CD4-positive, CD25-positive, alpha-beta regulatory T cell (primary cell): Measurements from ENCODE around the gene ALKBH8. TPM values are rescaled to one million over a fixed set of nuclear protein-coding genes. Genes with fewer than 3 reads are reported as not detected.
"Not testable (repeated sequence)": the region's sequence is repeated elsewhere in the genome, so short reads cannot be mapped to it uniquely, and the experiment has no call there.

Experiments
- ATAC-seq, 2 donors: fragments of 150-1000 bp; cut with Tn5 transposase; one replicate each; pipeline ENCODE4 v1.10.0; 2021; ENCODE audit warnings: low read depth in 2 of 2, moderate number of reproducible peaks in 2 of 2, moderate library complexity in 1 of 2
- DNase-seq, 3 donors: peaks; one replicate each; pipeline versions ENCODE4 v3.0.0 to v3.0.0-alpha.2; 2012 to 2022; ENCODE audit warnings: mixed read lengths in 1 of 3
- H3K27ac ChIP-seq: one replicate; pipeline ENCODE4 v1.7.0; 2013; ENCODE audit warnings: mild to moderate bottlenecking, low read length; ENCODE audit not compliant: insufficient read depth, poor library complexity, severe bottlenecking
- H3K27me3 ChIP-seq: one replicate; pipeline ENCODE4 v1.7.0; 2013; ENCODE audit warnings: low read length; ENCODE audit not compliant: control insufficient read depth, insufficient read depth
- H3K36me3 ChIP-seq: one replicate; pipeline ENCODE4 v1.7.0; 2013; ENCODE audit warnings: mild to moderate bottlenecking, low read length, moderate library complexity; ENCODE audit not compliant: control insufficient read depth, insufficient read depth
- H3K4me1 ChIP-seq: 2 replicates; pipeline ENCODE4 v1.7.0; 2013; ENCODE audit warnings: mild to moderate bottlenecking, low read length; ENCODE audit not compliant: insufficient read depth, control insufficient read depth, poor library complexity, severe bottlenecking
- H3K4me3 ChIP-seq: one replicate; pipeline ENCODE4 v1.7.0; 2013; ENCODE audit warnings: low read depth, mild to moderate bottlenecking, low read length, moderate library complexity
- H3K9me3 ChIP-seq, 2 experiments: 1 replicate in 1 of 2; 2 replicates in 1 of 2; pipeline ENCODE4 v1.7.0; 2013; ENCODE audit warnings: low read length in 2 of 2, mild to moderate bottlenecking in 1 of 2, moderate library complexity in 1 of 2; ENCODE audit not compliant: control insufficient read depth in 2 of 2
- H3K27ac Mint-ChIP-seq, 3 donors: one replicate each; pipeline ENCODE4 v1.8.0; 2020 to 2022; ENCODE audit warnings: mild to moderate bottlenecking in 3 of 3, mixed read lengths in 3 of 3, moderate library complexity in 2 of 3
- H3K27me3 Mint-ChIP-seq: one replicate; pipeline ENCODE4 v1.8.0; 2022; ENCODE audit warnings: mild to moderate bottlenecking, mixed read lengths
- H3K36me3 Mint-ChIP-seq: one replicate; pipeline ENCODE4 v1.8.0; 2020; ENCODE audit warnings: mixed read lengths
- H3K4me1 Mint-ChIP-seq, 4 donors: one replicate each; pipeline ENCODE4 v1.8.0; 2020 to 2022; ENCODE audit warnings: mixed read lengths in 4 of 4, mild to moderate bottlenecking in 1 of 4
- H3K4me3 Mint-ChIP-seq, 4 donors: one replicate each; pipeline ENCODE4 v1.8.0; 2020 to 2022; ENCODE audit warnings: mild to moderate bottlenecking in 4 of 4, mixed read lengths in 4 of 4, moderate library complexity in 3 of 4
- H3K9me3 Mint-ChIP-seq, 7 donors: one replicate each; pipeline ENCODE4 v1.8.0; 2020 to 2022; ENCODE audit warnings: mixed read lengths in 7 of 7, mild to moderate bottlenecking in 3 of 7, moderate library complexity in 2 of 7
- polyA plus RNA-seq, 4 donors: library from polyadenylated mRNA; unstranded; fragments of 300-500 nt; fragmentation: Illumina TruSeq; gene quantifications; one replicate each; pipeline ENCODE4 v1.2.3, GENCODE V29; 2021
- total RNA-seq: library from RNA; stranded (reverse); gene quantifications from one replicate; pipeline ENCODE4 v1.2.3, GENCODE V29; 2022

ALKBH8 gene
- total and polyA plus RNA-seq, 5 donors from 2014 or later: 5.8 to 11.8 (median 10.4) TPM

DNA sequence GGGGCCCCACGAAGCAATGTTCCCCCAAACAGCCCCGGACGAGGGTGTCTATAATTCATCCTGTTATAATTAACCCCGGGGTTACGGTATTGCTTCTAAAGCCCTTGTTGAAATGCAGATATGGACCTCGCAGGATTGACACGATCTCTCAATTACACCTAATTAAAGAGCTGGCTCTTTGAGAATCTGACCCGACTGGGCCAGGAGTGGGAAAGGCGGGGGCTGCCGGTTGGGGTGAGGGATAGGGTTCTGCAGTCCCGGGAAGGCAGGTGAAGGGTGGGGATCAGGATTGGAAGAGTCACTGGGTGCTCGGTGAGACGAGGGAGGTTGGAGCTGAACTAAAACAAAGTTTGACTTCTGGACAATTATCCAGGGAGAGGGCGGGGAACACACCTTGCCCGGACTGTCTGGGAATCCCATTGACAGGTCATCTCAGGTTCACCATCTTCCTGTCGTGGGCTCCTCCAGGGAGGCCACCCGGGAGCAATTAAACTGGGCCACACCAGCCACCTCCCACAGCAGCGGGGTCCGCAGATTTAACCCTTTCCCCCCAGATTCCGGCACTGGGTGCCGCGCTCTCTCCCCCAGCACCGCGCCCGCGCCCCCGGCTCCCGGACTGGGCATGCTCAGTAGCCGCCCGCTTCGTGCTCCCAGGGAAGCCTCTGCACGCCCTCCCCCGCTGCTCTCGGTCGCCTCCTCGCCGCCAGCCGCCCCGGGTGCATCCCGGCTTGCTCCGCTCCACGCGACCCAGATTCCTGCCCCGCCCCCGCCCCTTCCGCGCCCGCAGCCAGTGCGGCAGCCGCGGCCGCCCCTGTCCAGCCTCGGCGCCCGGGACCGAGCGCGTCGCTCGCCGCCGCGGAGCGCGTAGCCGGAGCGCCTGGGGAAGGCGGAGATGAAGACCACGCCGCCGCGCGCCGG lies 25.2 kb upstream of the ALKBH8 start, which contains the start of gene ELMOD1:
Gene ELMOD1, plus strand, starts transcription at position 688 of the 918 bp plus-strand sequence. CDS start 27,043 bp downstream, outside the sequence.
- Mint-ChIP-seq H3K27ac (peak within 1 kb of the TSS in 1 of 3 donors; percentile 49), H3K36me3 (no peaks in the 10 kb centered on the region), H3K4me1 (peaks cover 9 to 32% (median 23%) of the 10 kb centered on the region in 4 donors), H3K9me3 (peaks cover 0 to 6% (median 0%) of the 10 kb centered on the region in 7 donors), H3K4me3 (peak within 1 kb of the TSS; percentile 73 to 91 (median 87)), H3K27me3 (peaks cover 84% of the 10 kb centered on the region)
- Histone ChIP-seq H3K27ac (no peak within 1 kb of the TSS), H3K4me3 (peak within 1 kb of the TSS; percentile 47), H3K27me3 (peaks cover 71% of the 10 kb centered on the region), H3K9me3 (peaks cover 5 to 6% of the 10 kb centered on the region in 2 experiments), H3K4me1 (peaks cover 26% of the 10 kb centered on the region), H3K36me3 (no peaks in the 10 kb centered on the region)
- ATAC-seq: peak; percentile 20 to 29
- DNase-seq: peak in 1 of 3 donors; percentile 24

DNA sequence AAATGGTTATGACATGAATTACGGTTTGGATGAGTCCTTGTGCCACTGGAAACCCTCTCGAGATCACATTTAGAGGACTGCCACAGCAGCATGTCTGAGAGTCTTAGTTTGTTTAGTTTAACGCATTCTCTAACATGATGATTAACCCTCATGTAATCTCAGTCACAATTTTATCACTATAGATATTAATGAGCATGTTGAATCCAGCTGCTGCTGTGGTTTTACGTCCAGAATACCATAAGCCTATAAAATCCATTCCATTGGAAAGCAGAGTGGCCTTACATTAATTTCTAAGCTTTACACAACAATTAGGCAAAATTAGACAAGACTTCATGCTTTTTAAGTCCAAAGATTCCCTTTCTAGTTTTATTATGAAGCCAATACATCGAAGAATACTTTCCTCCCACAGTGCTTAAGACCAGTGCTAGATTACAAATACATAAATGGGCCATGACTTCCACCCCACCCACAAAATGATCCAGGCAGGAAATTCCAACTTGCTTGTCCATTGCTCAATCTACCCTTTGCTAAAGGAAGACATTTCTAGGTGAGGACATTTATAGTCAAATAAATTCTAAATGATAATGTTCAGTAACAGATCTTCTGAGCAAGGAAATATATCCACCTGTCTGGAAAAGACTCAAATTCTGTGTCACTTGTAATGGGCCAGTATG lies 21.9 kb upstream of the ALKBH8 start:
- Histone ChIP-seq H3K27me3 (peaks cover 54% of the 10 kb centered on the region), H3K4me3 (no peak overlapping the region), H3K27ac (no peak overlapping the region), H3K9me3 (peaks cover 5 to 6% of the 10 kb centered on the region in 2 experiments), H3K4me1 (peaks cover 26% of the 10 kb centered on the region), H3K36me3 (no peaks in the 10 kb centered on the region)
- H3K4me1 Mint-ChIP-seq: peaks cover 9 to 26% (median 18%) of the 10 kb centered on the region in 4 donors
- H3K27me3 Mint-ChIP-seq: peaks cover 69% of the 10 kb centered on the region
- DNase-seq: no peak
- no peak for ATAC-seq
- H3K9me3 Mint-ChIP-seq: peaks cover 0 to 6% (median 0%) of the 10 kb centered on the region in 7 donors
- H3K36me3 Mint-ChIP-seq: no peaks in the 10 kb centered on the region
- no peak overlapping the region for H3K4me3 Mint-ChIP-seq
- no peak overlapping the region for H3K27ac Mint-ChIP-seq

DNA sequence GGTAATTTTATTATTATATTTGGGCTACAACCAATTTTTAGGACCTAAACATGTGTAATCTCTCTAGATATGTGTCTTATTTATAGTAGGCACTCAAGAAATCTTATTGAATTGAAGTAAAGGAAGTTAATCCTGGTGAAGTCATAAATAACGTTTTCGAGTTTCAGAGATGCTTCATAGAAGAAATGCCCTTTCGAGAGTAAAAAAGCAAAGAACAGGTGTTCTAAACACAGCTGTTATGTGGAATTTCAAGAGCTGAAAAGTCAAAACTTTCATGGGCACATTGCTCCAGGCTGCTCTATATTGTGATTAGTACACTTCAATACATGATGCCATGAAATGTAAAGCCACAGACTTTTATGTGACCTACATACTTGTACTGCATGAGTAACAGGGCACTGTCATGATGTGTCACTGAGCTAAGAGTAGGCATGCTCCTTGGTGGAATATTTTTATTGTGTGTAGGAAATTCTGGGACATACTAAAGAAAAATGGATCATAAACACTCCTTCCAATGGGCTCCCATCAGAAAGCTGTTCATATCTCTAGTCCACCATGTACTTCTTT lies 18.2 kb upstream of the ALKBH8 start:
- DNase-seq (no peak), ATAC-seq (no peak)
- Mint-ChIP-seq H3K36me3 (no peaks in the 10 kb centered on the region), H3K4me1 (peaks cover 0 to 5% (median 0%) of the 10 kb centered on the region in 4 donors), H3K4me3 (no peak overlapping the region), H3K9me3 (peaks cover 0 to 6% (median 3%) of the 10 kb centered on the region in 7 donors), H3K27ac (no peak overlapping the region), H3K27me3 (peaks cover 45% of the 10 kb centered on the region)
- peaks cover 37% of the 10 kb centered on the region for H3K27me3 ChIP-seq
- no peaks in the 10 kb centered on the region for H3K4me1 ChIP-seq
- no peak overlapping the region for H3K4me3 ChIP-seq
- H3K36me3 ChIP-seq: no peaks in the 10 kb centered on the region
- peaks cover under 1 to 4% of the 10 kb centered on the region in 2 experiments for H3K9me3 ChIP-seq
- H3K27ac ChIP-seq: no peak overlapping the region

DNA sequence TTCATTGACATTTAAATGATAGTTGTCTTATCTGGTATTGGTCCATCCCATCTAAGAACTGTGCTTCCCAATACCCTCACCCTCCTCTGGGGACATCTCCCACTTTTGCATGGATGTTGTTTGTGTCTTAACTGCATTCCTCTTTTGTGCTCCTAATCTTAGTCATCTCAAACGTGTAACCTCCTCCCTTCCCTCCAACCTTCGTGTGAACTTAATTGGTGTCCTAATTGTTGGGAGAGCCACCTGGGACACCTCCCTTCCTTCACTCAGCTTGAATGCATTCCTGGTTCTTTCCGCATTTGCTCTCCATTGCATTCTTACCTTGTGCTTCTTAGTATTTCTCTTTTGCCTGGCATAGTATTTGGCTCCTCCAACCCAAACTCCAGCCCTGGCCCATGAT lies 15.6 kb upstream of the ALKBH8 start:
- ATAC-seq (no peak), DNase-seq (no peak)
- Mint-ChIP-seq H3K27ac (no peak overlapping the region), H3K4me3 (no peak overlapping the region), H3K36me3 (no peaks in the 10 kb centered on the region), H3K9me3 (peaks cover 0 to 6% (median 2%) of the 10 kb centered on the region in 7 donors), H3K27me3 (peaks cover 47% of the 10 kb centered on the region), H3K4me1 (no peaks in the 10 kb centered on the region)
- Histone ChIP-seq H3K27me3 (peaks cover 15% of the 10 kb centered on the region), H3K36me3 (no peaks in the 10 kb centered on the region), H3K9me3 (peaks cover 0 to 2% of the 10 kb centered on the region in 2 experiments), H3K4me1 (no peaks in the 10 kb centered on the region), H3K4me3 (no peak overlapping the region), H3K27ac (no peak overlapping the region)

DNA sequence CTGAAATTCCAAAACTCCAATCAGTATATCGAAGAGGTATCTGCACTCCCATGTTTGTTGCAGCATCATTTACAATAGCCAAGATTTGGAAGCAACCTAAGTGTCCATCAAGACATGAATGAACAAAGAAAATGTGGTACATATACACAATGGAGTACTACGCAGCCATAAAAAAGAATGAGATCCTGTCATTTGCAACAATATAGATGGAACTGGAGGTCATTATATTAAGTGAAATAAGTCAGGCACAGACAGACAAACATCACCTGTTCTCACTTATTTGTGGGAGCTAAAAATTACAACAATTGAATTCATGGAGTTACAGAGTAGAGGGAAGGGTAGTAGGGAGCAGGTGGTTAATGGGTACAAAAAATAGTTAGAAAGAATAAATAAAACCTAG lies 13.6 kb upstream of the ALKBH8 start:
- ATAC-seq, H3K27ac ChIP-seq, H3K27me3 ChIP-seq, DNase-seq, H3K36me3 Mint-ChIP-seq, H3K27ac Mint-ChIP-seq, H3K9me3 ChIP-seq, H3K4me1 ChIP-seq, H3K4me1 Mint-ChIP-seq, H3K36me3 ChIP-seq, H3K9me3 Mint-ChIP-seq, H3K4me3 ChIP-seq, H3K4me3 Mint-ChIP-seq: not testable (repeated sequence)
- H3K27me3 Mint-ChIP-seq: peaks cover 36% of the 10 kb centered on the region

DNA sequence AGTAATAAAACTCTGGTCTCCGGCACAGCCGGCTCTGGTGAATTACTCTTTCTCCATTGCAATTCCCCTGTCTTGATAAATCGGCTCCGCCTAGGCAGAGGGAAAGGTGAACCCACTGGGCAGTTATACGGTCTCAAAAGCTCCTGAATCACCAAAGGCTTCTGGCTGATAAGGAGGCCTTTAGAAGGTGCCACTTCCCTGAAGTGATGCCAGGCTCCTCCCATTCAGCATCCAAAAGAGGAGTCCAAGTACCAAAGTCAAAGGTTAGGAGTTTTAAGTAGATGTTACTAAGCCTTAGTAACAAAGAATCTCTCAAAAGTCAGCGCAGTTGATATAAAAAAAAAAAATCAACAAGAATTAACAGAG lies 11.8 kb upstream of the ALKBH8 start:
- Histone ChIP-seq H3K27me3 (peaks cover 7% of the 10 kb centered on the region), H3K27ac (no peak overlapping the region), H3K9me3 (peaks cover 0 to 2% of the 10 kb centered on the region in 2 experiments), H3K4me1 (no peaks in the 10 kb centered on the region), H3K36me3 (no peaks in the 10 kb centered on the region), H3K4me3 (no peak overlapping the region)
- H3K27ac Mint-ChIP-seq: no peak overlapping the region
- no peak overlapping the region for H3K4me3 Mint-ChIP-seq
- no peaks in the 10 kb centered on the region for H3K36me3 Mint-ChIP-seq
- peaks cover 0 to 6% (median 2%) of the 10 kb centered on the region in 7 donors for H3K9me3 Mint-ChIP-seq
- ATAC-seq (no peak), DNase-seq (no peak)
- no peaks in the 10 kb centered on the region for H3K4me1 Mint-ChIP-seq
- H3K27me3 Mint-ChIP-seq: peaks cover 37% of the 10 kb centered on the region

DNA sequence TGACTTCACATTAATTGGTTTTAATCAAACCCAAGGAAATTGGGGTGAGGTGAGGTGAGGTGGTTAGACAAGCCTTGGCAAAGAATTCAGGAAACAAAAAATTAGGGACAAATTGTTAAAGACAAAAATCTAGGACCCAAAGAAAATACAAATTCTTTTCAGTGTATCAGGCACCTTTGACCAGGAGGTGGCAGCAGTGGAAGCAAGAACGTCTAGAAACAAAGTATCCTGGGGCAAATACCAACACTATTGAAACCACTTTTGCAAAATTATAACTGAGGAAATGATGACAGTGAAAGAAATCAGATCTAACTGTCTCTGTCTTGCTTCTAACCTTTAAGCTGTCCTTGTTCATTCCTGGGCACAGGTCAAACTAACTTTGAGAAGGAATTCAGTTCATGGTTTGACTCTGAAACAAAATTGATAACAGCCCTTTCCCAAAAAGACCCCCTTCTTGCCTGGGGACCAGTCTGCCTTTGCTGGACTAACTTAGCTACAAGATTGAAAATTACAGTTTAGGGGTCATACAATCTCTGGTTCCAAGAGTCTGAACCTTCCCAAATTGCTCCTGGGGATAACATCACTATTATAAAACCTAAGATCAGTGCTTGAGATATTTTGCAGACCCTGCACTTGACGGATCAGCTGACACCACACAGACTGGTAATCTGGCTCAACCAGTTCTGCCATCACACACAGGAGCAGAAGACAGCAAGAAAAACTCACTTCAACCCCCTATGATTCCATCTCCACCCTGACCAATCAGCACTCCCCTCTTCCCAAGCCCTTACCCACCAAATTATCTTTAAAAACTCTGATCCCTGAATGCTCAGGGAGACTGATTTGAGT lies 11.2 kb upstream of the ALKBH8 start:
- H3K27ac Mint-ChIP-seq, H3K4me1 ChIP-seq, H3K9me3 Mint-ChIP-seq, H3K9me3 ChIP-seq, H3K4me3 ChIP-seq, H3K4me1 Mint-ChIP-seq, H3K36me3 ChIP-seq, H3K36me3 Mint-ChIP-seq, H3K27me3 ChIP-seq, H3K4me3 Mint-ChIP-seq, H3K27ac ChIP-seq, ATAC-seq: not testable (repeated sequence)
- peaks cover 43% of the 10 kb centered on the region for H3K27me3 Mint-ChIP-seq
- DNase-seq: peak; percentile 10 to 47 (median 29)
